ENCODE data around the gene TBC1D1.
A peak's percentile ranks its signal among the peaks of the same experiment; 100 is the strongest.

TBC1D1 gene

DNA sequence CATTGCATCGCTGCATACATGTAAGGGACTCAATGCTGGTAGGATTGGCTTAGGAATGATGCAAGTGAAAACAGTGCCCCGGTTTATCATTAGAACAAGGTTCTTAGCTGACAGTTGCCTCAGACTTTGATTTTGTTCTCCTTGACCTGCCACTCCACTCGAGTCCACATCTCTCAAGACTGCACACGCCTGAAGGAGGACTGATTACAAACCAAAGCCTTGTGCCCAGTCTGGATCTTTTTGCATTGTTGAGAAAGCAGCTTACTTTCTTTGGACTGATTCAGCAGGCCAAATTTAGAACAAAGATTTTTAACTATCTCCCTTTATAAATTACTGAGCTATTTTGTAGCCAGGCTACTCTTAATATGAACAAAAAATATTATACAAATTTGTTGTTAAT, 194.9 kb downstream of the TBC1D1 start:
- peak overlapping the region in 1 of 2 experiments; percentile 87 for H3K18ac ChIP-seq (ENCODE audit: low read depth in 1 of 2, low read length in 2 of 2)
- peak overlapping the region in 1 of 2 experiments; percentile 48 for H3K4me3 ChIP-seq (ENCODE audit: insufficient read depth in 1 of 2, low read depth in 1 of 2, low read length in 2 of 2)
- no peak overlapping the region for H3K4me2 ChIP-seq (ENCODE audit: low read length, poor library complexity, severe bottlenecking)
- DNase-seq: no peak
- no peak overlapping the region for H4K91ac ChIP-seq (ENCODE audit: low read length)
- H3K27ac ChIP-seq (ENCODE audit: low read length, poor library complexity, severe bottlenecking): no peak overlapping the region
- H2BK15ac ChIP-seq (ENCODE audit: low read depth, poor library complexity, severe bottlenecking): no peak overlapping the region
- H3K14ac ChIP-seq (ENCODE audit: low read length in 2 of 2): no peak overlapping the region
- H3K4ac ChIP-seq (ENCODE audit: low read depth in 1 of 2, low read length in 2 of 2): no peak overlapping the region
- no peaks in the 10 kb centered on the region for H3K9me3 ChIP-seq (ENCODE audit: control insufficient read depth, low read length)
- H3K36me3 ChIP-seq (ENCODE audit: control insufficient read depth in 1 of 2, insufficient read depth in 2 of 2, low read depth in 1 of 2, low read length in 2 of 2): peaks cover 0 to 12% of the 10 kb centered on the region in 2 experiments
- H2BK12ac ChIP-seq (ENCODE audit: low read length in 2 of 2): peak overlapping the region; percentile 3 to 62
- H2BK120ac ChIP-seq (ENCODE audit: low read depth, low read length): peak overlapping the region; percentile 58
- no peak overlapping the region for H4K8ac ChIP-seq (ENCODE audit: low read length)
- 94% methylated on average over 4 of the region's 4 CpGs for WGBS
- H2BK5ac ChIP-seq (ENCODE audit: low read depth, low read length, poor library complexity, severe bottlenecking): no peak overlapping the region
- peaks cover 6% of the 10 kb centered on the region for H3K4me1 ChIP-seq (ENCODE audit: control insufficient read depth, insufficient read depth, low read depth, low read length)
- H3K9ac ChIP-seq (ENCODE audit: low read length): peak overlapping the region; percentile 71
- no peaks in the 10 kb centered on the region for H3K27me3 ChIP-seq (ENCODE audit: control insufficient read depth in 1 of 2, insufficient read depth in 1 of 2, low read length in 2 of 2)
- H2AFZ ChIP-seq (ENCODE audit: low read depth, low read length): no peak overlapping the region
- no peak overlapping the region for H3K23ac ChIP-seq (ENCODE audit: low read length in 2 of 2)
- no peak overlapping the region for H2AK5ac ChIP-seq (ENCODE audit: low read length, severe bottlenecking)
- H3K79me1 ChIP-seq (replicated peaks; ENCODE audit: low read length, poor library complexity, severe bottlenecking): peaks cover 17% of the 10 kb centered on the region

DNA sequence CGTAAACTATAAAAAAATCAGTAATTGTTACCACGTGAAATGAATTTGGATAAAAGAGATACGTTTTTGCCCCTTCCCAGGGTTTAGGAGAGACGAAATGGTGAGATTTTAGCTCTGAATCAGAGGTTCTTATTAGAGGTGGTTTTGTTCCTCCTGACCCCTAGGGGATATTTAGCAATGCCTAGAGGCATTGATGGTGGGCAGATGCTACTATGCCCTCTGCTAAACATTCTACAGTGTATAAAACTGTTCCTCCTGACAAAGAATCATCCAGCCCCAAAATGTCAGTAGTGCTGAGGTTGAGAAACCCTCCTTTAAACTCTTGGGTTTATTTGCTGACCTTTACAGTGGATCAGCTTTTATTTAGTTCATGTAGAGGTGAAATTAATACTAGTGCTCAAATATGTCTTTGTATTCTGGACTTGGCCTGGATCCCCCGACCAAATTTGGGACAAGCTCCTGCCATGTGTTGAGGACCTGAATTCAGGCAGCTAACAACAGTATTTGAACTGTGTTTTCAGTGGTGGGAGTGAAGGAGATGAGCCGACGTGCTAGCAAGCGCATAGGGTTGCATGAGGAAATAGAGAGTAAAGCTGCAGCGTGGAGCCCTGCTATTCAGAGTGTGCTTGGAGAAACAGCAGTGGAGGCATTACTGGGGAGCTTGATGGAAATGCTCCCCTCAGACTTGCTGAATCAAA, 195.4 kb downstream of the TBC1D1 start:
- no peak overlapping the region for H3K27ac ChIP-seq (ENCODE audit: low read length, poor library complexity, severe bottlenecking)

GRCh38 chr4:38086849-38087226, 196.0 kb downstream of the TBC1D1 start:
- H3K9me3 ChIP-seq (ENCODE audit: control insufficient read depth, low read length): no peaks in the 10 kb centered on the region
- peaks cover 6% of the 10 kb centered on the region for H3K4me1 ChIP-seq (ENCODE audit: control insufficient read depth, insufficient read depth, low read depth, low read length)
- H3K14ac ChIP-seq (ENCODE audit: low read length in 2 of 2): no peak overlapping the region
- no peak overlapping the region for H2AFZ ChIP-seq (ENCODE audit: low read depth, low read length)
- no peak overlapping the region for H2BK120ac ChIP-seq (ENCODE audit: low read depth, low read length)
- peaks cover 11% of the 10 kb centered on the region for H3K79me1 ChIP-seq (replicated peaks; ENCODE audit: low read length, poor library complexity, severe bottlenecking)
- no peak overlapping the region for H3K4me2 ChIP-seq (ENCODE audit: low read length, poor library complexity, severe bottlenecking)
- H2BK12ac ChIP-seq (ENCODE audit: low read length in 2 of 2): no peak overlapping the region
- H3K27me3 ChIP-seq (ENCODE audit: control insufficient read depth in 1 of 2, insufficient read depth in 1 of 2, low read length in 2 of 2): no peaks in the 10 kb centered on the region
- WGBS: 75% methylated on average over 1 of the region's 2 CpGs
- no peak overlapping the region for H3K4ac ChIP-seq (ENCODE audit: low read depth in 1 of 2, low read length in 2 of 2)
- H3K23ac ChIP-seq (ENCODE audit: low read length in 2 of 2): no peak overlapping the region
- no peak overlapping the region for H3K4me3 ChIP-seq (ENCODE audit: insufficient read depth in 1 of 2, low read depth in 1 of 2, low read length in 2 of 2)
- H2AK5ac ChIP-seq (ENCODE audit: low read length, severe bottlenecking): no peak overlapping the region
- no peak overlapping the region for H2BK15ac ChIP-seq (ENCODE audit: low read depth, poor library complexity, severe bottlenecking)
- no peak overlapping the region for H3K18ac ChIP-seq (ENCODE audit: low read depth in 1 of 2, low read length in 2 of 2)
- H3K36me3 ChIP-seq (ENCODE audit: control insufficient read depth in 1 of 2, insufficient read depth in 2 of 2, low read depth in 1 of 2, low read length in 2 of 2): peaks cover 0 to 7% of the 10 kb centered on the region in 2 experiments
- H4K91ac ChIP-seq (ENCODE audit: low read length): no peak overlapping the region
- H4K8ac ChIP-seq (ENCODE audit: low read length): no peak overlapping the region
- DNase-seq: no peak
- H3K27ac ChIP-seq (ENCODE audit: low read length, poor library complexity, severe bottlenecking): no peak overlapping the region
- H2BK5ac ChIP-seq (ENCODE audit: low read depth, low read length, poor library complexity, severe bottlenecking): no peak overlapping the region
- no peak overlapping the region for H3K9ac ChIP-seq (ENCODE audit: low read length)

More for the DNA sequence above, 195.4 kb downstream of the TBC1D1 start:
- Histone ChIP-seq H3K18ac (ENCODE audit: low read depth in 1 of 2, low read length in 2 of 2) (peak overlapping the region in 1 of 2 experiments; percentile 25), H3K4me2 (ENCODE audit: low read length, poor library complexity, severe bottlenecking) (no peak overlapping the region), H4K8ac (ENCODE audit: low read length) (no peak overlapping the region), H2BK120ac (ENCODE audit: low read depth, low read length) (no peak overlapping the region), H2BK15ac (ENCODE audit: low read depth, poor library complexity, severe bottlenecking) (no peak overlapping the region), H3K23ac (ENCODE audit: low read length in 2 of 2) (no peak overlapping the region), H2BK5ac (ENCODE audit: low read depth, low read length, poor library complexity, severe bottlenecking) (no peak overlapping the region), H2AK5ac (ENCODE audit: low read length, severe bottlenecking) (no peak overlapping the region), H4K91ac (ENCODE audit: low read length) (no peak overlapping the region), H3K9ac (ENCODE audit: low read length) (peak overlapping the region; percentile 71), H3K4me3 (ENCODE audit: insufficient read depth in 1 of 2, low read depth in 1 of 2, low read length in 2 of 2) (no peak overlapping the region), H3K4ac (ENCODE audit: low read depth in 1 of 2, low read length in 2 of 2) (no peak overlapping the region), H3K79me1 (replicated peaks; ENCODE audit: low read length, poor library complexity, severe bottlenecking) (peaks cover 13% of the 10 kb centered on the region), H3K14ac (ENCODE audit: low read length in 2 of 2) (no peak overlapping the region), H2AFZ (ENCODE audit: low read depth, low read length) (no peak overlapping the region), H3K9me3 (ENCODE audit: control insufficient read depth, low read length) (no peaks in the 10 kb centered on the region), H2BK12ac (ENCODE audit: low read length in 2 of 2) (no peak overlapping the region), H3K27me3 (ENCODE audit: control insufficient read depth in 1 of 2, insufficient read depth in 1 of 2, low read length in 2 of 2) (no peaks in the 10 kb centered on the region), H3K4me1 (ENCODE audit: control insufficient read depth, insufficient read depth, low read depth, low read length) (peaks cover 6% of the 10 kb centered on the region), H3K36me3 (ENCODE audit: control insufficient read depth in 1 of 2, insufficient read depth in 2 of 2, low read depth in 1 of 2, low read length in 2 of 2) (peaks cover 0 to 7% of the 10 kb centered on the region in 2 experiments)
- no peak for DNase-seq
- 84% methylated on average over 8 of the region's 9 CpGs for WGBS

GRCh38 chr4:38088321-38088720, 197.4 kb downstream of the TBC1D1 start:
- H3K4ac ChIP-seq (ENCODE audit: low read depth in 1 of 2, low read length in 2 of 2): peak overlapping the region in 1 of 2 experiments; percentile 43
- H2BK15ac ChIP-seq (ENCODE audit: low read depth, poor library complexity, severe bottlenecking): no peak overlapping the region
- no peak for DNase-seq
- no peak overlapping the region for H3K27ac ChIP-seq (ENCODE audit: low read length, poor library complexity, severe bottlenecking)
- no peaks in the 10 kb centered on the region for H3K4me1 ChIP-seq (ENCODE audit: control insufficient read depth, insufficient read depth, low read depth, low read length)
- H2BK120ac ChIP-seq (ENCODE audit: low read depth, low read length): no peak overlapping the region
- H3K79me1 ChIP-seq (replicated peaks; ENCODE audit: low read length, poor library complexity, severe bottlenecking): peaks cover 8% of the 10 kb centered on the region
- no peak overlapping the region for H4K8ac ChIP-seq (ENCODE audit: low read length)
- H3K27me3 ChIP-seq (ENCODE audit: control insufficient read depth in 1 of 2, insufficient read depth in 1 of 2, low read length in 2 of 2): no peaks in the 10 kb centered on the region
- no peak overlapping the region for H4K91ac ChIP-seq (ENCODE audit: low read length)
- H3K36me3 ChIP-seq (ENCODE audit: control insufficient read depth in 1 of 2, insufficient read depth in 2 of 2, low read depth in 1 of 2, low read length in 2 of 2): peaks cover 0 to 7% of the 10 kb centered on the region in 2 experiments
- no peak overlapping the region for H3K14ac ChIP-seq (ENCODE audit: low read length in 2 of 2)
- H3K18ac ChIP-seq (ENCODE audit: low read depth in 1 of 2, low read length in 2 of 2): peak overlapping the region in 1 of 2 experiments; percentile 60
- H3K4me3 ChIP-seq (ENCODE audit: insufficient read depth in 1 of 2, low read depth in 1 of 2, low read length in 2 of 2): no peak overlapping the region
- H3K9ac ChIP-seq (ENCODE audit: low read length): no peak overlapping the region
- no peak overlapping the region for H2AFZ ChIP-seq (ENCODE audit: low read depth, low read length)
- H3K4me2 ChIP-seq (ENCODE audit: low read length, poor library complexity, severe bottlenecking): no peak overlapping the region
- H2BK12ac ChIP-seq (ENCODE audit: low read length in 2 of 2): peak overlapping the region in 1 of 2 experiments; percentile 78
- no peak overlapping the region for H3K23ac ChIP-seq (ENCODE audit: low read length in 2 of 2)
- no peak overlapping the region for H2AK5ac ChIP-seq (ENCODE audit: low read length, severe bottlenecking)
- no peaks in the 10 kb centered on the region for H3K9me3 ChIP-seq (ENCODE audit: control insufficient read depth, low read length)
- no peak overlapping the region for H2BK5ac ChIP-seq (ENCODE audit: low read depth, low read length, poor library complexity, severe bottlenecking)

All from mesenchymal stem cell (in vitro differentiated cells and primary cell).